Measurements from ENCODE around the gene CDK5. TPM values are rescaled to one million over a fixed set of nuclear protein-coding genes. Genes with fewer than 3 reads are reported as not detected.

Gene CDK5
- total and polyA plus RNA-seq, 9 of the 15 experiments (the other 6 are each of a cell fraction or from before 2014, with no cell fraction given): 3.2 to 38.0 (median 27.5) TPM

DNA sequence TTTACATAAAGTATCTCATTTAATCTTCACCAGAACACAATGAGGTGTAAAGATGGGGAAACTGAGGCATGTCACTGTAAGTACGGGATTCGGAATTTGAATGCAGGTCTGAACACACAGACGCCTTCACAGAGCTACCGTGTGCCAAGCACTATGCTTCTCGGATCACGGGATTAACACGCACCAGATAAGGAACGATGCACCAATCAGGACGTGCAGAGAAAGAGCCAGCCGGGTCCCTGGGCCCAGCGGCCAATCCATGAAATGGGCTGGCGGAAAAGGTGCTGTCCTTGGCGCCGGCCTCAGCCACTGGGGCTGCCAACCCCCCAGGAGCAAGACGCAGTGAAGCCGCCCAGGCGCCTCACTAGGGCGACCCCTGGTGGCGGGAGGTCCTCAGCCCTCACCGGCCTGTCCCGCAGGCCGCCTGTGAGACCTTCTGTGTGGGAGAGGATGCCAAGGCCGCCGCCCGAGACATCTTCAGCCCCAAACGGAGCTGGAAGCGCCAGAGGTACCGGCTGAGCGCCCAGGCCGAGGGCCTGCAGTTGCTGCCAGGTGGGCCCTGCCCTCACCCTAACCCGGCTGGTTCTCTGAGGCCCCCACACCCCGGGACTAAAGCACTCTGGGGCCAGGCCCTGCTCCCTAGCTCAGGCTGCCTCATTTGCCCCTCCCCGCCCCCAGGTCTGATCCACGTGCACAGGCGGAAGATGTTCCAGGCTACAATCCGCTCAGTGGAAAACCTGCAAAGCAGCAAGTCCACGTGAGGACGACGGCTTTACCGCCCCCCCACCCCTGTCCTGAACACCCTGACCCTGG, 49.0 kb downstream of the CDK5 start (continued):
- TF ChIP-seq, protein P1, sequence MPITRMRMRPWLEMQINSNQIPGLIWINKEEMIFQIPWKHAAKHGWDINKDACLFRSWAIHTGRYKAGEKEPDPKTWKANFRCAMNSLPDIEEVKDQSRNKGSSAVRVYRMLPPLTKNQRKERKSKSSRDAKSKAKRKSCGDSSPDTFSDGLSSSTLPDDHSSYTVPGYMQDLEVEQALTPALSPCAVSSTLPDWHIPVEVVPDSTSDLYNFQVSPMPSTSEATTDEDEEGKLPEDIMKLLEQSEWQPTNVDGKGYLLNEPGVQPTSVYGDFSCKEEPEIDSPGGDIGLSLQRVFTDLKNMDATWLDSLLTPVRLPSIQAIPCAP (CRISPR knock-in tag; IDR thresholded peaks at IDR 0.05; ENCODE audit: borderline replicate concordance): peak; percentile 84; the same call in 1 of the 2 replicates
- TF ChIP-seq ZBTB40 (IDR thresholded peaks at IDR 0.05) (peak; percentile 68), ZBTB40 (CRISPR knock-in tag; IDR thresholded peaks at IDR 0.05) (no peak), RBM22 (IDR thresholded peaks at IDR 0.05; ENCODE audit: low read depth, low read length, poor library complexity, severe bottlenecking) (peak; percentile 88), HNRNPK (IDR thresholded peaks at IDR 0.05; ENCODE audit: low read depth, low read length, poor library complexity, severe bottlenecking) (no peak), SNIP1 (IDR thresholded peaks at IDR 0.05; ENCODE audit: low read depth) (peak; percentile 78; the same call in 1 of the 2 replicates), KDM5B (IDR thresholded peaks at IDR 0.05; ENCODE audit: insufficient replicate concordance, low read depth, low read length) (peak; percentile 63), TCF7 (IDR thresholded peaks at IDR 0.05; ENCODE audit: borderline replicate concordance) (peak; percentile 18), NR3C1 (CRISPR knock-in tag; IDR thresholded peaks at IDR 0.05) (no peak), YBX1 (IDR thresholded peaks at IDR 0.05) (no peak), ZNF395 (CRISPR knock-in tag; IDR thresholded peaks at IDR 0.05) (peak; percentile 10; the same call in 1 of the 2 replicates), SREBF2 (CRISPR knock-in tag; IDR thresholded peaks at IDR 0.05) (peak; percentile 99; the same call in 1 of the 2 replicates), ZNF76 (CRISPR knock-in tag; IDR thresholded peaks at IDR 0.05; ENCODE audit: borderline replicate concordance) (no peak)
- TF ChIP-seq, protein P2, sequence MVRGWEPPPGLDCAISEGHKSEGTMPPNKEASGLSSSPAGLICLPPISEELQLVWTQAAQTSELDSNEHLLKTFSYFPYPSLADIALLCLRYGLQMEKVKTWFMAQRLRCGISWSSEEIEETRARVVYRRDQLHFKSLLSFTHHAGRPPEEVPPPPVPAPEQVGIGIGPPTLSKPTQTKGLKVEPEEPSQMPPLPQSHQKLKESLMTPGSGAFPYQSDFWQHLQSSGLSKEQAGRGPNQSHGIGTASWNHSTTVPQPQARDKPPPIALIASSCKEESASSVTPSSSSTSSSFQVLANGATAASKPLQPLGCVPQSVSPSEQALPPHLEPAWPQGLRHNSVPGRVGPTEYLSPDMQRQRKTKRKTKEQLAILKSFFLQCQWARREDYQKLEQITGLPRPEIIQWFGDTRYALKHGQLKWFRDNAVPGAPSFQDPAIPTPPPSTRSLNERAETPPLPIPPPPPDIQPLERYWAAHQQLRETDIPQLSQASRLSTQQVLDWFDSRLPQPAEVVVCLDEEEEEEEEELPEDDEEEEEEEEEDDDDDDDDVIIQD (CRISPR knock-in tag; IDR thresholded peaks at IDR 0.05): no peak

Measured in K562 (cell line).